Measurements from ENCODE around the gene ASB5.
A peak's percentile ranks its signal among the peaks of the same experiment; 100 is the strongest.
"Not testable (repeated sequence)": the region's sequence is repeated elsewhere in the genome, so short reads cannot be mapped to it uniquely, and the experiment has no call there.

The ASB5 gene

DNA sequence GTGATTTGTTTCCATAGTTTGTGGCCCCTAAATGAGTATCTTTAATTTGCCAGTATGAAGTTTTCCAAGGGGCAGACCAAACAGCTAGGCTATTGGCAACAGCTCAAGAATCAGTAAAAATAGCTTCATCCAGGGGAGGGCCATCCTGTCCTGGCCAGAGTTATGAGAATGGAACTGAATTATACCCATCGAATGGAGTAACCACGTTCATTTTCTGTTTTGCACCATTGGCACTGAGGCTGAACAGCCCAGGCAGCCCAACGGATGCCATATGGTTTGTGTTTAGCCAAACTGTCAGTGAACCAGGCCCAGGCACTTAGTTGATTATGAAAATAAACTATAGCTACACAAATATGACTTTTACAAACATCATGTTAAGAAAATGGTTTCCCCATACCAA lies 17.7 kb upstream of the ASB5 start:
- no peak for TF ChIP-seq CTCF (IDR thresholded peaks at IDR 0.05; ENCODE audit: control insufficient read depth, extremely low read depth, insufficient read depth)
- DNase-seq (ENCODE audit: low read depth): no peak
- no peak overlapping the region for H3K4me3 ChIP-seq (ENCODE audit: low read depth, low read length)

GRCh38 chr4:176279560-176279959 lies 10.5 kb upstream of the ASB5 start:
- not testable (repeated sequence) for DNase-seq (ENCODE audit: low read depth); H3K4me3 ChIP-seq (ENCODE audit: low read depth, low read length)

DNA sequence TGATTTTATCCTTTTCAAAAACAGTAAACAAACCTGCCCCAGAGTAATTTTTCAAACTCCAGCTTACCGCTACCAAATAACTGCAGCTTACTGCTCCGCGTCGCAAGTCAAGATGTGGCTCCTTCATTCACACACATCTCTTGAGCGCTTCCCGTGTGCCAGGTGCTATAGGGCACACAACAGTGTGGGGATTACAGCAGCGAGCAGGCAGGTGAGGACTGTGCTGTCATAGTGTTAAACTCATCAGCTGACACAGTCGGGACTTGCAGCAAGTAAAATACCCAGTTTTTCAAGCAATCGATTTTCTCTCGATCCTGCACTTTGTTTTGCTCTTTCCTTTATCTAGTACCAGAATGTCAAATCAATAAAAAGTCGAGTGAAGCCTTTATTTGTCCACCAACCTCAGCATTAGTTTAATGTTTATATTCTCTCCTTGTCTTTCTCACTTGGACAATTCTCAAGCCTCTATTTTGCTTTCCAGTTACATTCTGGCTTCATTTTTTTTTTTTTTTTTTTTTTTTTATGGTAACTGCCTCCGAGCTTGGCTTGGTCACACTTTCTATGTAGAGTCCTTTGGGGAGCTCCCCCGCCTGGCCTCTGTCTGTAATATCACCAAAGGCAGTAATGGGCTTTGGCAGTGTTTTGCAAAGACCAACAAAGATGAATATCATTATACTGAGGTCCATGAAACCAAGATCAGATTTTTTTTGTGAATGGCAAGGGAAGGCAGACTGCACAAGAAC lies 8.3 kb upstream of the ASB5 start:
- peak; percentile 74 for TF ChIP-seq CTCF (IDR thresholded peaks at IDR 0.05; ENCODE audit: control insufficient read depth, extremely low read depth, insufficient read depth)
- H3K4me3 ChIP-seq (ENCODE audit: low read depth, low read length): peak overlapping the region; percentile 10; the same call in 1 of the 2 replicates
- peak; percentile 73 for DNase-seq (ENCODE audit: low read depth)

GRCh38 chr4:176276710-176277109 lies 7.7 kb upstream of the ASB5 start:
- TF ChIP-seq CTCF (IDR thresholded peaks at IDR 0.05; ENCODE audit: control insufficient read depth, extremely low read depth, insufficient read depth): no peak
- DNase-seq (ENCODE audit: low read depth): no peak
- no peak overlapping the region for H3K4me3 ChIP-seq (ENCODE audit: low read depth, low read length)

GRCh38 chr4:176274441-176274840 lies 5.4 kb upstream of the ASB5 start:
- no peak for TF ChIP-seq CTCF (IDR thresholded peaks at IDR 0.05; ENCODE audit: control insufficient read depth, extremely low read depth, insufficient read depth)
- H3K4me3 ChIP-seq (ENCODE audit: low read depth, low read length): no peak overlapping the region
- peak; percentile 0 for DNase-seq (ENCODE audit: low read depth)

DNA sequence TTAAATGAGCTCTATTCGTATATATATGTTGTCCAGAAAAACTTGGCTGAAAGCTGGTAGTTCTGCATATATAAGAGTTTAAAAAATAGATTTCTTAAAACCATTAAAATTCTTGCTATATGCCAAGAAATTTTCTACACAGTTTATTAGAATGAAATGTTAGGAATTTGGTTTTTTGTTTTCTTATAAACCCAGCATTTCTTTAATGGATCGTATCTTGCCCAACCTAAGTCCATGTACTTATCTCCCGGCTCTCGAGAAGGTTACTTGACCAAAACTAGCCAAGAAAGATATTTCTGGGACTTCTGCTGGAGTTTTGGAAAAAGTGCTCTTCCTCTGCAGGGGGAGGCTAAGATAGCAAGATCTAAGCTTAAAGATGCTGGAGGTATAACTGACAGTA lies 4.7 kb upstream of the ASB5 start:
- no peak overlapping the region for H3K4me3 ChIP-seq (ENCODE audit: low read depth, low read length)
- no peak for DNase-seq (ENCODE audit: low read depth)
- TF ChIP-seq CTCF (IDR thresholded peaks at IDR 0.05; ENCODE audit: control insufficient read depth, extremely low read depth, insufficient read depth): no peak

DNA sequence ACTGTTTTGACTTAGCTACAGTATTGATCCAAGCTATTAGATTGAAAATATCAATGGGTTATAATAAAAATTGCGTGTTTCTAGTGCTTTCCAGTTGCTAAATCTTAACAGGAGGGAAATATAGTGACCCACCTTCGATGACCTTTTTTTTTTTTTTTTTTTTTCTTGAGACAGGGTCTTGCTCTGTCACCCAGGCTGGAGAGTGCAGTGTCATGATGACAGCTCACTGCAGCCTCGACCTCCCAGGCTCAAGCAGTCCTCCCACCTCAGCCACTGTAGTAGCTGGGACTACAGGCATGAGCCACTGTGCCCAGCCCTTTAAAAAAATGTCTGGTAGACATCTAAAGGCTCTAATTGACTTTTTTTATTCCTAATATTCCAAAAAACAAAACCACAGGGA lies 3.8 kb upstream of the ASB5 start:
- no peak for DNase-seq (ENCODE audit: low read depth)
- no peak for TF ChIP-seq CTCF (IDR thresholded peaks at IDR 0.05; ENCODE audit: control insufficient read depth, extremely low read depth, insufficient read depth)
- H3K4me3 ChIP-seq (ENCODE audit: low read depth, low read length): no peak overlapping the region
